Lower leg skin (tissue), 3 donors: ENCODE results near the gene MPZL1.
"Not testable (repeated sequence)": the region's sequence is repeated elsewhere in the genome, so short reads cannot be mapped to it uniquely, and the experiment has no call there.

Experiments used
- POLR2A ChIP-seq, 2 donors: fragments of 450-650 bp; IDR thresholded peaks; one replicate each; pipeline ENCODE4 v1.6.1; 2016 to 2017; ENCODE audit warnings: antibody characterized with exemption in 2 of 2, mild to moderate bottlenecking in 1 of 2, moderate library complexity in 1 of 2
- TF ChIP-seq, protein P1 (sequence below), 3 donors: fragments of 450-650 bp; IDR thresholded peaks; one replicate each; pipeline ENCODE4 v1.5.1; 2016; ENCODE audit warnings: antibody characterized with exemption in 3 of 3, mild to moderate bottlenecking in 3 of 3, moderate library complexity in 2 of 3

DNA sequence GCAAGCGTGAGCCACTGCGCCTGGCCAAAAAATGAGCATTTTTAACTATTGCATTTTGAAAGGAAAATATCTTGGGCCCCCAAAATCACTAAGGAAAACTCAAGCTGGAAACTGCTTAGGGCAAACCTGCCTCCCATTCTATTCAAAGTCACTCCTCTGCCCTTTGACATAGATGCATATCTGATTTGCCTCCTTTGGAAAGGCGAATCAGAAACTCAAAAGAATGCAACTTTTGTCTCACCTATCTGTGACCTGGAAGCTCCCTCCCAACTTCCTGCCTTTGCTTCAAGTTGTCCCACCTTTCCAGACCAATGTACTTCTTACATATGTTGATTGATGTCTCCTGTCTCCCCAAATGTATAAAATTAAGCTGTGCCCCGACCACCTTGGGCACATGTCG is 108.9 kb downstream of the MPZL1 start:
- TF ChIP-seq, protein P1, sequence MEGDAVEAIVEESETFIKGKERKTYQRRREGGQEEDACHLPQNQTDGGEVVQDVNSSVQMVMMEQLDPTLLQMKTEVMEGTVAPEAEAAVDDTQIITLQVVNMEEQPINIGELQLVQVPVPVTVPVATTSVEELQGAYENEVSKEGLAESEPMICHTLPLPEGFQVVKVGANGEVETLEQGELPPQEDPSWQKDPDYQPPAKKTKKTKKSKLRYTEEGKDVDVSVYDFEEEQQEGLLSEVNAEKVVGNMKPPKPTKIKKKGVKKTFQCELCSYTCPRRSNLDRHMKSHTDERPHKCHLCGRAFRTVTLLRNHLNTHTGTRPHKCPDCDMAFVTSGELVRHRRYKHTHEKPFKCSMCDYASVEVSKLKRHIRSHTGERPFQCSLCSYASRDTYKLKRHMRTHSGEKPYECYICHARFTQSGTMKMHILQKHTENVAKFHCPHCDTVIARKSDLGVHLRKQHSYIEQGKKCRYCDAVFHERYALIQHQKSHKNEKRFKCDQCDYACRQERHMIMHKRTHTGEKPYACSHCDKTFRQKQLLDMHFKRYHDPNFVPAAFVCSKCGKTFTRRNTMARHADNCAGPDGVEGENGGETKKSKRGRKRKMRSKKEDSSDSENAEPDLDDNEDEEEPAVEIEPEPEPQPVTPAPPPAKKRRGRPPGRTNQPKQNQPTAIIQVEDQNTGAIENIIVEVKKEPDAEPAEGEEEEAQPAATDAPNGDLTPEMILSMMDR (IDR thresholded peaks at IDR 0.05): not testable (repeated sequence)
- not testable (repeated sequence) for TF ChIP-seq POLR2A (IDR thresholded peaks at IDR 0.05)
